Measurements from ENCODE around the gene OR2T3.
"Not testable (repeated sequence)": the region's sequence is repeated elsewhere in the genome, so short reads cannot be mapped to it uniquely, and the experiment has no call there.

DNA sequence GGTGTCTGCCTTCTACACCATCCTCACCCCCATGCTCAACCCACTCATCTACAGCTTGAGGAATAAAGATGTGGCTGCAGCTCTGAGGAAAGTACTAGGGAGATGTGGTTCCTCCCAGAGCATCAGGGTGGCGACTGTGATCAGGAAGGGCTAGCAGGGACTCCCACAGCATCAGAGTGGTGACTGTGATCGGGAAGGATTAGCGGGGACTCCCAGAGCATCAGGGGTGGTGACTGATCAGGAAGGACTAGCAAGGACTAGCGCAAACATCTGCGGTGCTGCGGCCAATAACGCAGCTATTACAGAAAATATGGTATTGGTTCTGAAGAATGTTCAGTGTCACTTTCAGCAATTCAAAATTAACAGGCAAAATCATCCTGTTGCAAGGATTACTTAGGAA, 19.5 kb upstream of the OR2T3 start:
- not testable (repeated sequence) for TF ChIP-seq CTCF, POLR2AphosphoS5, POLR2A (IDR thresholded peaks at IDR 0.05)
